SK-N-DZ (cell line): ENCODE results near the gene ADAM12.
"Not testable (repeated sequence)": the region's sequence is repeated elsewhere in the genome, so short reads cannot be mapped to it uniquely, and the experiment has no call there.

ENCODE experiments used
- DNase-seq: peaks from one replicate; pipeline ENCODE4 v3.0.0-alpha.2; 2015; ENCODE audit warnings: low spot score

Gene ADAM12

DNA sequence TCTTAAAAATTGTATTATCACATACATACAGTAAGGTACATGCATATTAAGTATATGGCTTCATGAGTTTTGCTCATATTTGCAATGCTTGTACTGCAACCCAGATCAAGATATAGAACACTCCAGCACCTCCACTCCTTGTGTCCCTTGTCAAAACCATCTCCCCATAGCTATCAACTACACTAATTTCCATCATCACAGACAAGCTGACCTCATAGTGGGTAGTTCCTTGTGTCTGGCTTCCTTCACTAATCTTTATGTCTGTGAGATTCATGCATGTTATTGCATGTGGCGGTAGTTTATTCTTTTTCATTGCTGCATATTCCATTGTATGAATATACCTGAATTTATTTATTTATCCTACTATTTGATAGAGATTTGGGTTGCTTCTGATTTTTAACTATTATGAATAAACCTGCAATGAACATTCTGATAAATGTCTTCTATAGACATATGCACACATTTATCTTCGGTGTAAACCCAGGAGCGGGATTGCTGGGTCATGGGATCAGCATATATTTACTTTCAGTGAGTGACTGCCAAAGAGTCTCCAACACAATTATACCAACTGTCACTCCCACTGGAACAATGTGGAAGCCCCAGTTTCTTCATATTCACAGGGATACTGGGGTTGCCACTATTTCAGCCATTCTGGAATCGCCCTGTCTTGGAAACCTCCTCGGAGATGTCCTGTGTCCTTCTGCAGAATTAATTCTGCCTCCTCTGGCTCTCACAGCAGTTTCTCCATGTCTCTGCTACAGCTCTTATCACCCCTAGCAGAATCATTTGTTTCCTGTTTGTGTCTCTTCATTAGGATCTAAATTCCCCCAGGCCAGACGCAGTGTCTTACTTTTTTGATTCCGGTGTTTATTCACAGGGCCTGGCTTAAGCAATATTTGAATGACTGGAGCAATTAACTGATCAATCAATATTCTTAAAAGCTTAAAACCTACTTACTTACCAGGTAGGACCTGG is 14.7 kb upstream of the ADAM12 start:
- no peak for DNase-seq

DNA sequence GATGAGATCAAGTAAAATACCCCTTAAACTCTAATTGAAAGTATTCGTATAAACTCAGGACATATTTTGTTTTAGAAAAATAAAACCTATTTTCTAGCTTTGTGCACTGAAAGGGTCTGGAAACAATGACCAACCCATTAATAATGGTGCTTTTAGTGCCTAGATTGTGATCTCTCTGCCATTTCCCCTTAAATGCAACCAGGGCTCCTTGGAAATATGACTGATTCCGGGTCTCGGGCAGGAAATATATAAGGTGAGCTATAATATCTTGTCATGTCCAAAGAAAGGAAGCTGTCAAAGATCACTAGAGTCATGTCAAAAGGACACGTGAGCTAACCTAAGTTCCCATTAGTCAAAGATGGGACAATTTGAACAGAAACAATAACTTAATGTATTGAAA is 12.4 kb upstream of the ADAM12 start:
- no peak for DNase-seq

- no peak for DNase-seq
Observed at GRCh38 chr10:126398924-126399323, 10.6 kb upstream of the ADAM12 start.

DNA sequence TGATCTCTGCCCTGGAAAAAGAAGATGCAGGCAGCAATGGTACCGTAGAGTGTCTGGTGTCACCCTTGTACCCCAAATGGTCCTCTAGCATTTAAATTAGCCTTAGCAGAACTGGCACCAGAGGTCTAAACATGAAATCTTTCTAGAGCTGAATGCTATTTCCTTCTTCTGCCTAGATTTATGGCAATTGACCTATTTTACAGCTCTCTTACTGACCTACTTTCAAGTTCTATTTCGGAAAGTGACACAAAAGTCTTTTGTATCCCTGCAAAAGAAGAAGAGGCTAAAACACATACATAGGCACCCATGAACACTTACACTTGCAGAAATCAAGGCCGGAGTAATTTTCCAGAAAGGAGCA is 10.1 kb upstream of the ADAM12 start:
- DNase-seq, result no peak

DNA sequence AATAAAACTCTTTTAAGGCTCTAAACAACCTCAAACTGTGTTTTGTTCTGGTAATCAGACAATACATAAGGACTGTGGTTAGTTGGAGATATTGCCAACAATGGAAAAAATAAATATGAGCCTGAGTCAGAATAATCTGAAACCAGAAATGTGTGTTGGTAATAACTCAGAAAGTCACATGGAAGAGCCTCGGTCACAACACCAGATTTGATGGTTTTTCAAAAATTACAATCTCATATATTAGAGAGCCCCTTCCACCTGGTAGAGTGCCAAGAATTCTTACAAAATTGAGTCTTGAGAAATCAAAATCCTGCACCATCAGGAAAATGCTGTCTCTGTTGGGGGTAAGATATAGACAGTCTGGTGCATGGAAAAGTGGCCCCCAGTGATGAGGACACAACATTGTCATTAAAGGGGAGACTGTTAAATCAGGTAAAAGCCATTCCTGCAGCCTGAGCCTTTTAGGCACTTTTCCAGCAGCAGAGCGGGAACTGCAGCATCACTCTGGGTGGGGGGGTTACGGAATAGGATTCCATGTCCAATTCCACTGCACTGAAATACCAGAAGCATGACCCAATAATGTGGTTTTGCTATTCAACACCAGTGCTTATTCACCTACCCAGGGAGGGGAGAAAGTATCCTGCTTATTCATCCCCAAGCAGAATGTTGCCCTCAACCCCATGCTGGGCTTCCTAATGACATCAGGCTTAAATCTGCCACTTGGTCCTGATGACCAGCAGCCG is 9.5 kb upstream of the ADAM12 start:
- no peak for DNase-seq

DNA sequence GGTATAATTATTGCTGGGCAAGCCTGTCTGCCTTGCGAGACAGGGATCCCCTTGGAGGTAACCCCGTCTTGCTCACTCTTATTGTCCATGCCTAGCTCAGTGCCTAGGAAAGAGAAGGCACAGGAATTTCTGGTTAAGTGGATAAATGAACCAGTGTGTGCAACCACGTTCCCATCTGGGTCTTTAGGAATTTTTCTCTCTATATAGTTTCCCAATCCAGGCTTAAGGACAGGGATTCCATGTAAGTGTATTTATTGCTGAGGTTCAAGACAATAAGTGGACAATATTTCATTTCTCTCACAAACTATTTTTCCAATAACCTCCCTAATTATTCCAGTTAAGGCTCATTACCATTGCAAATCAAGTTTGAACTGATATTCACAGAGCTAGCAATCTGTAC is 8.9 kb upstream of the ADAM12 start:
- no peak for DNase-seq

DNA sequence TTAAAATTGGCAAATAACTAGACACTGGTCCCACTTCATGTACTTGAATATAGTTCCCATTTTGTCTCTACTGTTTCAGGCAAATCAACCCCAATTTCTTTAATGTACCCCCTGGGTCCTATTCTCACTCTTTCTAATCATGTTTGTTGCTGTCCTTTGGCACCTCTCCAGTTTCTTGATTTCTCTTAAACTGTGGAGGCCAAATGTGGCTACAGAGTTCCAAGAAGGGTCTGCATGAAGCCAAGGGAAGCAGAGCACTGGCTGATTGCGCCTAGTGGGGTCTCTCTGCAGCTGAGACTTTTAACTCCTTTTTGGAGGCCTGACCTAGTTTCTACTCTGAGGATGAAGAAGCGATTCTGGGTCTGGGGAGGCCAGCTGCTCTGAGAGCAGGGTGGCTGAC is 6.7 kb upstream of the ADAM12 start:
- no peak for DNase-seq

DNA sequence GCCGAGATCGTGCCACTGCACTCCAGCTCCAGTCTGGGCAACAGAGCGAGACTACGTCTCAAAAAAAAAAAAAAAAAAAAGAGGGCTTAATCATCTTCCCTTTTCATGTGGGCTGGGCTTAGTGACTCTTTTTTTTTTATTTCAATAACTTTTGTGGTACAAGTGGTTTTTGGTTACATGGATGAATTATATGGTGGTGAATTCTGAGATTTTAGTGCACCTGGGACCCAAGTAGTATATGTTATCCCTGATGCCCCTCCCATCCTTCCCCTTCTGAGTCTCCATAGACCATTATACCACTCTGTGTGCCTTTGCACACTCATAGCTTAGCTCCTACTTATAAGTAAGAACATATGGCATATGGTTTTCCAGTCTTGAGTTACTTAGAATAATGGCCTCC is 4.8 kb upstream of the ADAM12 start:
- DNase-seq, result no peak

DNA sequence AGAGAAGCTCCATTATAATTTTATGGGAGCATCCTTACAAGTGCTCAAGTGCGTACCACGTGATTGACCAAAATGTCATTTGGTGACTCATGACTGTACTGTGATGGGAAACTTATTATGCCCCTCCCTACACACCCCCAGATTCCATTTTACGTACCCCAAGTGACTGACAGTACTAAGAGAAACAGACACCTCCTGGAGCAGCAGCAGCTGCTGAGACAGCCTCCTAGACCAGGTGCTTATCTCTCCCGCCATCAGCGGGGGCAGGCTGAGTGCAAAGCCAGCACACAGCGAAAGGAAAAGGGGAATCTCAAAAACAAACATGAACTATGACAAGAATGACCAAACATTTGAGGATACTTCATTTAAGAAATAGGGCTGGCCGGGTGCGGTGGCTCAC is 4.2 kb upstream of the ADAM12 start:
- DNase-seq, result peak; percentile 7

DNA sequence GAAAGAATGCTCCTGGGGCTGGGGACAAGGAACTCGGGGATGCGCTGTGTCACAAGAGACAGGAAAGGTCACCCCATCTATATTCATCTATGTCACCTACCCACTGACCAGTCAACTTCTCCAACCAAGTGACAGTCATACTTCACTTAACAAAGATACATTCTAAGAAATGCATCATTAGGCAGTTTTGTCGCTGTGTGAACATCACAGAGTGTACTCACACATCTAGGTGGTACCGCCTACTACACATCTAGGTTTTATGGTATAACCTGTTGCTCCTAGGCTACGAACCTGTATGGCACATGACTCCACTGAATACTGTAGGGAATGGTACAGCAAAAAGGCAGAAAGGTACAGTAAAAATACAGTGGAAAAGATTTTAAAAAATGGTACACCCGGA is 3.8 kb upstream of the ADAM12 start:
- DNase-seq, result no peak

DNA sequence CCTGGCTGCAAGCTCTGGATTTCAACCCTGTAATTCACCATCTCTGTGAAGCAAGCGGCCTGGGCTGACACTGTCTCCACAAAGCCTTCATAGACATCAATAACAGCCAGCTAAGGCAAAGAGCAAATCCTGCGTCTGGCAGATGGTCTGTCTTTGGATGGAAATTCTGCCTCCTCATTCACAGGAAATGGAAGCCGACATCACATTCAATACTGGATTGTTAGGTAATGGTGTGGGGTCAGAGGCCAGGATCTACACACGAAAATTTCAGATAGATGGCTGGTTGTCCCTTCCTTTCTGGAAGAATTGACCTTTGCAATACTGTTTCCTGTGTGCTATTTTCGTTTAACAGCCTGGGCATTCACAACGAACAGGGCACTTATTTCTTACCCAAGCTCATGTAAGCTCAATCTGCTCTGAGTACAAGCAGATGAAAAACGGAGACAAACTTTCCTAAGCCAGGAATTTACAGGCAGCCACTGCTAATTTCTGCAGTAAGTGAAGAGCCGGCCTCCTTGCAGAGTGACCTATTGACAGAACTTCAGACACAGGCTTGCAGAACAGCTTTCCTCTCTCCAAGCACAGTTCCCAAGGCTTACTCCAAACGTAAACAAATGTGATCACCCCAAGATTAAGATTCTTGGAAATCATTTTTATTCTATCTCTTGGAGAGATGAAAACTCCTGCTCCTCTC is 3.1 kb upstream of the ADAM12 start:
- DNase-seq, result no peak

- DNase-seq, result no peak
Observed at GRCh38 chr10:126390324-126390723, 2.0 kb upstream of the ADAM12 start.

DNA sequence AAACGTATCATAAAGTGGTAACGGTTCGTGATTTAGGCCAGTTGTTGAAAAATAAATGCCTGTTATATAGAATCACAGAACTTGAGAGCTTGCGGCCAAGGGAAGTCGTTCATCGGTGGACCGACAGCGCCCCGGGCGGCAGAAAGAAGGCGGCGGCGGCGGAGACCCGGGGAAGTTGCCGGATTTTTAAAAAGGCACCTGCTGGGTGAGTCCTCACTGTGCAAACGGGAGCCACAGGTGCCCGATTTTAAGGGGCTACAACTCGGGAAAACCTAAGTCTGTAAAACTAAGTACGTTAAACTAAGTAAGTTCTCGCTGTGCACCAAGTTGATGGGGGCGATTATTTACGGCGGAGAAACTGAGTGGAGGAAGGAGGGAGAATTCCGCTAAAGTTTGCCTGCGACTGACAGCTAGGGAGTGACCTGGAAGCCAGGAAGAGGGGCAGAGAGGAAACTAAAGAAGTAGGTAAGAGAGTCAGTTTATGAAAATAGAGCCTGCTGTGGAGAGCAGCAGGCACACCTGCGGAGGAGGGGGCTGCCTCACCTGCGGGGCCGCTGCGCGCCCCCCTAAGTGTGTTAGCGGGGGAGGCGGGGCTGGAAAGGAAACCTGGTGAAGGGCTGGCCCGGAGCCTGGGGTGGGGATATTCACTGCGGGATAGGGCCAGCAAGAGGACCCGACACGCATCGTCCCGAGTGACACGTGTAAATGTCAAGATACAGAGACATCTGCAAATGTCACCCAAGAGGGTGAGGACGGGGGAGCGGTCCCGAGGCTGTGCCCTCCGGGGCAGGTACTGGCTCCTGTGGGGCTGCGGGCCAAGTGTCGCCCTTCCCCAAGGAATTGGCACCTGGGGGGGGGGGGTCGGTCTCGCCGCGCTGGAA is 996 bp downstream of the ADAM12 start:
- no peak for DNase-seq

DNA sequence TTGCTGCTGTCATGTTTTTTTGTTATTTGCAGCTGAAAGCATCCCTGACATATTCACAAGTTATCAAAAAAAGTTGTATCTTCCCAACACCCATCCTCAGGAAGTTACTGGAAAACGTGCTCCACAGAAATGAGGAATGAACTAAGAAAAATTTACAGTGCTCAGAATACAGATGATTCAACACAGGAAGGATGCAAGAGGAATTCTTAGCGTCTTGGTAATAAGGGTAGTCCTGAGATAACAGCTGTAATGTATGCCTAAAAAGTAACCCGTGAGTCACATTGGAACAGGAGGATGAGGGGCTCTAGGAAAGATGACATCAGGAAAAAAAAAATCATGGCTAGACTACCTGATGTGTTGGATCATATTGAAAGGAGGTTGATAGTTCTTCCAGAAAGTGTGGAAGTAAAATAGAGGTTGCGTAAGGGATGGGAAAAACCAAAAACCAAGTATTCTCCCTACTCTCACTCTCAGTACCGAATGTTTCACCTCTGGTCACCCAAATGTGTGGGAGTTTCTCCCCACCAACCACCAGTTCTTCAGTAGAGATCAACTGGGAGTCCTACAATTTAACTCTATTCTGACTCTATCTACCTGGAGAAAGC is 3.9 kb downstream of the ADAM12 start:
- no peak for DNase-seq

DNA sequence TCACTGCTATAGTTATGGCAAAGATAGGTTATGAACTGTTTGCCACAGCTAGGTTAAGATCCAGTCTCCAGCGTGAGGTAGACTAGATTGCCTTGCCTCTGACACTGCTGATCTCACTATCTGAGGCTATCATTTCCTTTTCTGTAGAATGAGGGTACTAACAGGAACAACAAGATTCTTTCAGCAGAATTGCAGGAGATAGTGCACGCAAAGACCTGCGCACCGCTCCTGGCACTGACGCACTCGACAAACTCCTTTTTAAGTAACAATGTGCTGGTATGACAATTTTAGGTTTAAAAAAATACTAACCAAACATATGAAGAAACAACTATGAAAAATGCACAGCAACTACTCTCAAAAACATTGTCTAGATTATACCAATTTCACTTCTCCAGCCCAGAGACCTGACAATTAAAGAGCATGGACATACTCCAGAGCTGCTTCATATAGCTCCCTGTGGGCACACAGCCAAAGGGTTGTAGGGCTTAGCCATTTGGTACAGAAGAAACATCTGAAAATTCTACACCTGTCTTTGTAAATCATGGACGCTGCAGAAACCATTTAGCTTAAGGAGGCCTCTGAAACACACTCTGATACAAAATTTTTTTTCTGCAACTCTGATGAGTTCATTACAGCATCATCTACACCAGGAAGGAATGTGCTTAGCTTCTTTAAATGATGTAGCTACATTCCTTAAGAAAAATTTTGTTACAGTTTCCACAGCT is 7.8 kb downstream of the ADAM12 start:
- DNase-seq, result no peak

- not testable (repeated sequence) for DNase-seq
Observed at GRCh38 chr10:126379166-126379565, 9.1 kb downstream of the ADAM12 start.

GRCh38 chr10:126376956-126377355 is 11.3 kb downstream of the ADAM12 start:
- no peak for DNase-seq

DNA sequence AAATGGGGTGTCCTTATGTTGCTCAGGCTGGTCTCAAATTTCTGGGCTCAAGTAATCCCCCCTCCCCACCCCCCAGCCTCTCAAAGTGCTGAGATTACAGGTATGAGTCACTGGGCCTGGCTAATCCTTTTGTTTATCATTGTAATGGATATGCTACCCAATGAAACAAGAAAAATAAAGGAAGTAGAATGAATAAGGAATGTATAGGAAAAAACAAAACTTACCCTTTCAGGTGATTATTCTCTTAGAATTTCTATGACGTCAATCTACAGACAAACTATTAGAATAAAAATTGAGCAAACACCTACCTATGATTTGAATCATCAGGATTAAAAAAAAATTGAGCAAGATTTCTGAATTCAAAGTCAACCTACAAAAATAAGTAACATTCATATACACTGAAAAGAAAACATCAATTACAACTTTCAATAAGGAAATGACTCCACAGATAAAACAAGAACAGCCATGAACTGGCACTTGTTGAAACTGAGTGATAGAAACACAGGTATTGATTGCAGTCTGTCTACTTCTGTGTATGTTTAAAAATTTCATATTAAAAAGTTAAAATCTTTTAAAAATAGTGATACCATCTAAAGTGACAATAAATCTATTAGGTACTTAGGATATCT is 12.2 kb downstream of the ADAM12 start:
- DNase-seq, result no peak

- DNase-seq, result no peak
Observed at GRCh38 chr10:126375299-126375698, 13.0 kb downstream of the ADAM12 start.

DNA sequence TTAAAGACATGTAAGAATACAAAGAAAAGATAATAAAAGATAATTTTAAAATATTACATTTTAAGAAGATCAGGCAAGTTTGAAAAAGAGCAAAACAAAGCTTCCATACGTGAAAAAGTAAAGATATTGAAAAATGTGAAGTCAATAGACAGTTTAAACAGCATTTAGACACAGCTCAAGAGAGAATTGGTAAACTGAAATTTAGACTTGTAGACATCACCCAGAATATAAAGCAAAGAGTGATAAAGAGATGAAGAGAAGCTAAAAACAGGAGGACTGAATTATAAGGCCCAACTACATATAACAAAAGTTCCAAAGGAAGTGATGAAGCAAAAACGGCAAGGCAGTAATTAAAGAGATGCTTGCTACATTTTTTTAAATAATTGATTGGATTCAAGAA is 13.8 kb downstream of the ADAM12 start:
- DNase-seq, result no peak
